LNCaP clone FGC (cell line): ENCODE data around the gene DFFB.

ENCODE experiments used
- DNase-seq: peaks from one replicate; pipeline ENCODE4 v3.0.0-alpha.2; 2011; ENCODE audit warnings: low read depth
- H3K4me3 ChIP-seq: 2 replicates; pipeline ENCODE4 v1.5.1; 2011; ENCODE audit warnings: mild to moderate bottlenecking, low read depth, low read length, control low read depth
- TF ChIP-seq, protein P1 (sequence below): IDR thresholded peaks from 2 replicates; pipeline ENCODE4 v1.5.1; 2012; ENCODE audit warnings: mild to moderate bottlenecking; ENCODE audit not compliant: control insufficient read depth, insufficient read depth; ENCODE audit errors: extremely low read depth

Gene DFFB

DNA sequence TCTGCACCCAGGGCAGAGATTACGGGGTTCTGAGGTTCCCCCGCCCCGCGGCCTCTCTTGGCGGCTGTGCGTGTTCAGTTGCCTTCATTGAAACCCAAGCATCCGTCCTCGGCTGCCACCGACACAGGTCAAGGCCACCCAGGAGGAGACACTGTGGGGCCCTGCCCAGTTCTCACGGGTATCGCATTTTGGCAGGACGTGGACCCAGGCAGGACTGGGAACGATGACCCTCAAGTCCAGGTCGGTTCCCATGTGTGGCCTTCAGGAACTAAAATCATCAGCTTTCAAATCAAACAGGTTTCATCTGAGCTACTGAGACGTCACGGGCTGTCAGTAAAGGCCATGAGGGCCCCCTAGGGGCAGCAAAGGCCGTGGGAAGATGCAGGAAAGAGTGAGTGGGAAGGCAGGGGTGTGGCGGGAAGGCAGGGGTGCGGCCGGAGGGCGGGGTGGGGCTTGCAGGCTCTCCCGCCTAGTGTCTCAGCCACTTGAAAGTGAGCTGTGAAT, 49.8 kb downstream of the DFFB start:
- no peak overlapping the region for H3K4me3 ChIP-seq
- TF ChIP-seq, protein P1, sequence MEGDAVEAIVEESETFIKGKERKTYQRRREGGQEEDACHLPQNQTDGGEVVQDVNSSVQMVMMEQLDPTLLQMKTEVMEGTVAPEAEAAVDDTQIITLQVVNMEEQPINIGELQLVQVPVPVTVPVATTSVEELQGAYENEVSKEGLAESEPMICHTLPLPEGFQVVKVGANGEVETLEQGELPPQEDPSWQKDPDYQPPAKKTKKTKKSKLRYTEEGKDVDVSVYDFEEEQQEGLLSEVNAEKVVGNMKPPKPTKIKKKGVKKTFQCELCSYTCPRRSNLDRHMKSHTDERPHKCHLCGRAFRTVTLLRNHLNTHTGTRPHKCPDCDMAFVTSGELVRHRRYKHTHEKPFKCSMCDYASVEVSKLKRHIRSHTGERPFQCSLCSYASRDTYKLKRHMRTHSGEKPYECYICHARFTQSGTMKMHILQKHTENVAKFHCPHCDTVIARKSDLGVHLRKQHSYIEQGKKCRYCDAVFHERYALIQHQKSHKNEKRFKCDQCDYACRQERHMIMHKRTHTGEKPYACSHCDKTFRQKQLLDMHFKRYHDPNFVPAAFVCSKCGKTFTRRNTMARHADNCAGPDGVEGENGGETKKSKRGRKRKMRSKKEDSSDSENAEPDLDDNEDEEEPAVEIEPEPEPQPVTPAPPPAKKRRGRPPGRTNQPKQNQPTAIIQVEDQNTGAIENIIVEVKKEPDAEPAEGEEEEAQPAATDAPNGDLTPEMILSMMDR, result peak; percentile 20; the same call in 1 of the 2 replicates
- no peak for DNase-seq

DNA sequence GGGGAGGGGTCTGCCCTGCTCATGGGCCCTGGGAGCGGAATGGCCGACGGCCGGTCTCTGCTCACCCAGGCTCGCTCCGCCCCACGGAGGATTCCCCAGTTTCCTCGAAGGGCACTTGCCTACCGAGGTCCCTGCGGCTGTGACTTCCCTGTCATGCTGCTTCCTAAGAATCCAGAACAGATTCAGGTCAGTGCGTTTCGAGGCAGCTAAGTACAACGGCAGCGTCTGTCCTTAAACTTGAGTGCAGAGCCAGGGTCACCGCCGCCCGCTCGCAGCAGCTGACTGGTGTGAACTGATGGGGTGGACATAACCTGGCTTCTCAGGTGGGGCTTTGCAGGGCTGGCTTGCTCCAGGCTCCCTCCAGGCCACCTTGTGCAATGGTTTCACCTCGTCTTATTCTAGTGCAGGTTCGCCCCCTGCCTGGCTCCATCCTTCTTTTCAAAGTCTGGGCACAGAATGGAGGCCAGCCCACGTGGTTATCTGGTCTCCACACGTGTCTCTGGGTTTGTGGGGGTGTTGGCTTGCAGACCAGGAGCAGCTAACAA, 50.4 kb downstream of the DFFB start:
- H3K4me3 ChIP-seq, result no peak overlapping the region
- DNase-seq, result no peak
- TF ChIP-seq, protein P1, result no peak

DNA sequence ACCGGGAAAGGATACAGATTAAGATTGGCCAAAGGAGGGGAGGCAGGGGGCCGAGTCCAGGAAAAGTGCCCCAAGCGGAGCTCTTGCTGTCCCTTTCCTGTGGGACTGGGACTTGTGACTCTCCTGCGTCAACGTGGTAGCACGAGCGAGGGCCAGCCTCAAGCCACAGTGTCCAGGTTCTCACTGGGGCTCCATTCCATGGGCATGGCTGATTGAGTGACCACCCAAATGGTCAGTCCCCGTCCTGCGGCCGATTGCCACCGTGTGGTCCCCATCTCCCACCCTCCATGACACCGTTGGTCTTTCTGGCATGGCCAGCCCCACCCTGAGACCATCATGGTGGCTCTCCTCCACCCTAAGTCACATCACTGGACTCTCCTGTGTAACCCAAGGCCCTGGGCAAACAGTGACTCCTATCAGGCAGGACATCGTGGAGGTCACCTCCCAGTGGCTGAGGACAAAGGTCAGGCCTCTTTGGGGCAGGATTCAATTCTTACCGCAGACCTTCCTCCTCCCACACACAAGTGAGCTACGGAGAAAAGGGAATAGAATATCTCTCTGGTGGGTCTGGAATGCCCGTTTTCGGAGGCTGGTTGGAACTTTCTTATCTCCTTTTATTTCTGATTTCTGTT, 51.7 kb downstream of the DFFB start:
- TF ChIP-seq, protein P1, result no peak
- DNase-seq, result no peak
- no peak overlapping the region for H3K4me3 ChIP-seq

DNA sequence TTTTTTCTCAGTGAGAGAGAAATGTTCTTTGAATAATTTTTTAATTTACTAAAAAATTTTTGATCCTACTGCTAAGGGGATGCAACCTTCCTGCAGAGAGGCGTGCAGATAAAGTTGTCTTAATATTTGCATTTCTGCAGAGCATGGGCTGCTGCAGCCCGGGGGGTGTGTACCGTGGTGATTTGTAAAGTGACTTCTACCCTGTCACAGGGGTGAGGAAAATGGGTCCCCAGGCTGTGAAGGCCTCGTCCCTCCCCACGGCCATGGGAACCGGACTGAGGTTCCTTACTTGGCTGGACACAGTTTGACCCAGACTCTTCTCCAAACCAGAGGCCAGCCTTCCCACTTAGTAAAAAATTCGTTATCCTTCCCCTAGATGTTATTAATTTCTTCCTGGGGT, 52.3 kb downstream of the DFFB start:
- TF ChIP-seq, protein P1, result no peak
- no peak overlapping the region for H3K4me3 ChIP-seq

DNA sequence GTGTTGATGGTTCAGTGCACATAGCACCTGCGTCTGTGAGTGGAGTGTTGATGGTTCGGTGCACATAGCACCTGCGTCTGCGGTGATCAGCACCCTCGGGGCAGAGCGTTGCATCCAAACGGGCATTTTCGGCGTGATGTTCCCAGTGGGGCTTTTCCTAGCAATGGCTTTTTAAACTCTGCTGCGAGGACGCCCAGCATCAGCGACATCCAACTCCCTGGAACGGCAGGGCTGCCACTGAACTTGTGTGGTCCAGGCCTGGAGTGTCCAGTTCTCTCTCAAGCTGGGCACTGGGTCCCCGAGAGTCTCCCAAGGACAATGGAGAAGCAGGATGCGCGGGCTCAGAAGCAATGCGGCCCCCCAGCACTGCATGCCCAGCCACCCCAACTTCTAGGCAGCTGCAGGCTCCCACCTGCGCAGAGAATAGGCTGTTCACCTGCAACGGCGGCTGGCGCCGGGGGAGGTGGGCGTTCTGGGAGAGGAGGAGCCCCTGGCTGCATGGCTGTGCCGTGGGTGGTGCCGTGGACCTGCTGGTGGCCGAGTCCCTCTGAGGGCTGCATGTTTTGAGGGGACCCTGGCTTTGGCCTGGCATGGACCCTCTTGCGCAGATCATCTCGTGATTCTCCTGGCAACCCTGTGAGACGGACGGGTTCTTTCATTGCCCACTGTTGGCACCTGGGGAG, 52.9 kb downstream of the DFFB start:
- TF ChIP-seq, protein P1, result no peak
- no peak overlapping the region for H3K4me3 ChIP-seq
- no peak for DNase-seq

More for the DNA sequence above, 52.3 kb downstream of the DFFB start:
- no peak for DNase-seq

DNA sequence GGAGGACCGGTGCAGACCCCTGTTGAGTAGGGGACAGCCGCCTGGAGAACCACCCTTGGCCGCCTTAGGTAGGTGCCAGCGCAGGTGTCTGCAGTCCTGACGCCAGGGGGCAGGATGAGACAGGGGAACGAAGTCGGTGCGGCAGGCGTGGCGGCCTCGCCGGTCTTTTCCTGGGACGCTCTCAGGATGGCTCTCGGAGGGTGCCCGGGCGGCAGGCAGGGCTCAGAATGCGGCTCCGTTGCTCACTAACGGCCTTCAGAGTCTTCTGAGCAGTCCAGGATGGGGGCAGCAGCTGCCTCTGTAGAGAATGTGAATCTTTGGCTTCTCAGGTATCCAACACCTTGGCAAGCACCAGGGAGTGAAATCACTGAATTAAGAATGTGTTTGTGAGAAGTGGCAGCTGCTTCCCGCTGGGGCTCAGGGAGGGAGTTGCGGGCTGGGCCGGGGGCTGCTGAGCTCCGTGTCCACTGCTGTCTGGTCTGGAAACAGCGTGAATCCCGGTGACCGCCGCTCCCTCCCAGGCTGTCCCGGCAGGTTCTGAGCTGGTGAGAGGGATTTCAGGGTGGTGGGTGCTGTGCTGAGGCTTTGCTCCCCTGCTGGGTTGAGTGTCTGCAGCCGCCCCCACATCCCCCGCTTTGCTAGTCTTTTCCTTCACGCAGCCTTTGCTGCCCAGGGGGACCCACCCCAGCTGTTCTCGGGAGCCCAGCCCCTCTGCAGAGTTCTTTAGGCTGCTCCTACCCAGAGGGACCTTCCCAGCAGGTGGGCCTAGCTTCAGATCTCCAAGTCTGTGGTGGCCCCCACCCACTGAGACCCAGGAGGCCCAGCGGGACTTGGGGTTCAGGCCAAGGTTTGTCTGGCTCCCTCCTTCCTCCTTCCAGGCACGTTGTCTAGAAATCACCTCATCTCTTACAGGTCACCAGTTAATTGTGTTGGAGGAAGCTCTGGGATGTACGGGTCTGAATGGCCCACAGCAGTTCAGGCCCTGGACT, 53.9 kb downstream of the DFFB start:
- H3K4me3 ChIP-seq, result no peak overlapping the region
- TF ChIP-seq, protein P1, result peak; percentile 95
- no peak for DNase-seq
